ENCODE results near the gene SASH3. TPM values are rescaled to one million over a fixed set of nuclear protein-coding genes. Genes with fewer than 3 reads are reported as not detected.

Gene SASH3
- total RNA-seq, 4 donors from 2014 or later, result 7.3 to 76.3 (median 18.0) TPM

- TF ChIP-seq, protein P1, sequence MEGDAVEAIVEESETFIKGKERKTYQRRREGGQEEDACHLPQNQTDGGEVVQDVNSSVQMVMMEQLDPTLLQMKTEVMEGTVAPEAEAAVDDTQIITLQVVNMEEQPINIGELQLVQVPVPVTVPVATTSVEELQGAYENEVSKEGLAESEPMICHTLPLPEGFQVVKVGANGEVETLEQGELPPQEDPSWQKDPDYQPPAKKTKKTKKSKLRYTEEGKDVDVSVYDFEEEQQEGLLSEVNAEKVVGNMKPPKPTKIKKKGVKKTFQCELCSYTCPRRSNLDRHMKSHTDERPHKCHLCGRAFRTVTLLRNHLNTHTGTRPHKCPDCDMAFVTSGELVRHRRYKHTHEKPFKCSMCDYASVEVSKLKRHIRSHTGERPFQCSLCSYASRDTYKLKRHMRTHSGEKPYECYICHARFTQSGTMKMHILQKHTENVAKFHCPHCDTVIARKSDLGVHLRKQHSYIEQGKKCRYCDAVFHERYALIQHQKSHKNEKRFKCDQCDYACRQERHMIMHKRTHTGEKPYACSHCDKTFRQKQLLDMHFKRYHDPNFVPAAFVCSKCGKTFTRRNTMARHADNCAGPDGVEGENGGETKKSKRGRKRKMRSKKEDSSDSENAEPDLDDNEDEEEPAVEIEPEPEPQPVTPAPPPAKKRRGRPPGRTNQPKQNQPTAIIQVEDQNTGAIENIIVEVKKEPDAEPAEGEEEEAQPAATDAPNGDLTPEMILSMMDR (IDR thresholded peaks at IDR 0.05; ENCODE audit: low read depth), result no peak
Measured at GRCh38 chrX:129749069-129749468, 30.7 kb upstream of the SASH3 start.

DNA sequence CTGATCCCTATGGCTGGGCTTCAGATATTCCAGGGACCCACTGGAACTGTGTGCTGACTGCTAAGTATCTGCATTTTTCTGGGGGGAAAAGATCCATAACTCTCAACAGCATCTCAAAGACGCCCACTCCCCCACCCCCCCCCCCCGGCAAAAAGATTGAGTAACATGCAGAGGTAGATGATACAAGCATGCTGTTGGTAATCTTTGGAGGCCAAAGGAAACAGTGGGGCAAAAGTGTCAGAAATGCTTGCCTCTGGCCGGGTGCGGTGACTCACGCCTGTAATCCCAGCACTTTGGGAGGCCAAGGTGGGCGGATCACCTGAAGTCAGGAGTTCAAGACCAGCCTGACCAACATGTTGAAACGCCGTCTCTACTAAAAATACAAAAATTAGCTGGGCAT, 28.8 kb upstream of the SASH3 start:
- TF ChIP-seq, protein P1 (IDR thresholded peaks at IDR 0.05; ENCODE audit: low read depth), result no peak

- TF ChIP-seq, protein P1 (IDR thresholded peaks at IDR 0.05; ENCODE audit: low read depth), result no peak
Measured at GRCh38 chrX:129754056-129755024, 25.4 kb upstream of the SASH3 start.

- TF ChIP-seq, protein P1 (IDR thresholded peaks at IDR 0.05; ENCODE audit: low read depth), result no peak
Measured at GRCh38 chrX:129755779-129756650, 23.7 kb upstream of the SASH3 start.

DNA sequence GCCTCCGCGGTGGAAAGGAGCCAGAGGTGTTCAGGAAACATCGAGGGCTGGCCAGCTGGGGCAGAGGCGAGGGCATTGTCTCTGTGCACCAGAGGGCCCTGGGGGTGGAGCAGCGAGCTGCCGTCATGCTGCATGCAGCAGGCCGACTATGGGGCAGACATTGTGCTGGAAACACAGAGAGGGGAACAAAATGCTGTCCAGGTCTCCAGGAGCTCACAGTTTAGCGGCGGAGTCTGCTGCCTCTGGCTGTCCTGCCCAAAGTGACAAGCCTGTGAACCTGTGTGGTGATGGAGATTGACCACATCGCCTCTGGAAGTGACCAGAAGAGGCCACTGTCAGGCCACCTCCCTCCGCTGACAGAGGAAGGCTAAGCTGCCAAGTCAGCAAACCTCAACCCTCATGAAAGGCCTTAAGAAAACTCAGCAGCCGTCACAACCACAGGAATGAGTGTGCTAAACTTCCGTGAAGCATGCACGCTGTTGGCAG, 20.1 kb upstream of the SASH3 start:
- TF ChIP-seq, protein P1 (IDR thresholded peaks at IDR 0.05; ENCODE audit: low read depth), result no peak

GRCh38 chrX:129760155-129760554, 19.6 kb upstream of the SASH3 start:
- TF ChIP-seq, protein P1 (IDR thresholded peaks at IDR 0.05; ENCODE audit: low read depth), result no peak

- TF ChIP-seq, protein P1 (IDR thresholded peaks at IDR 0.05; ENCODE audit: low read depth), result no peak
Measured at GRCh38 chrX:129760981-129761380, 18.8 kb upstream of the SASH3 start.
